Sigmoid colon (tissue), 4 donors: ENCODE measurements around the gene GFER.

Experiments
- EP300 ChIP-seq, 4 donors: sonication (generic); formaldehyde crosslinking; IDR thresholded peaks; one replicate each; pipeline ENCODE4 v1.6.1; 2017; ENCODE audit warnings: antibody characterized with exemption in 4 of 4
- POLR2A ChIP-seq, 2 donors: fragments of 450-650 bp; IDR thresholded peaks; one replicate each; pipeline ENCODE4 v1.6.1; 2016; ENCODE audit warnings: antibody characterized with exemption in 2 of 2, mild to moderate bottlenecking in 2 of 2, moderate library complexity in 2 of 2
- POLR2AphosphoS5 ChIP-seq, 4 donors: sonication (generic); formaldehyde crosslinking; IDR thresholded peaks; one replicate each; pipeline ENCODE4 v1.6.1; 2017; ENCODE audit warnings: antibody characterized with exemption in 4 of 4
- TF ChIP-seq, protein P1 (sequence below), 4 experiments: fragments of 450-650 bp in 3 of 4; fragments of 200-600 bp in 1 of 4; IDR thresholded peaks; one replicate each; pipeline ENCODE4 v1.5.1; 2016 to 2019; ENCODE audit warnings: antibody characterized with exemption in 4 of 4, mild to moderate bottlenecking in 3 of 4, moderate library complexity in 2 of 4

GRCh38 chr16:2029350-2029749 lies 45.4 kb downstream of the GFER start:
- TF ChIP-seq, protein P1, sequence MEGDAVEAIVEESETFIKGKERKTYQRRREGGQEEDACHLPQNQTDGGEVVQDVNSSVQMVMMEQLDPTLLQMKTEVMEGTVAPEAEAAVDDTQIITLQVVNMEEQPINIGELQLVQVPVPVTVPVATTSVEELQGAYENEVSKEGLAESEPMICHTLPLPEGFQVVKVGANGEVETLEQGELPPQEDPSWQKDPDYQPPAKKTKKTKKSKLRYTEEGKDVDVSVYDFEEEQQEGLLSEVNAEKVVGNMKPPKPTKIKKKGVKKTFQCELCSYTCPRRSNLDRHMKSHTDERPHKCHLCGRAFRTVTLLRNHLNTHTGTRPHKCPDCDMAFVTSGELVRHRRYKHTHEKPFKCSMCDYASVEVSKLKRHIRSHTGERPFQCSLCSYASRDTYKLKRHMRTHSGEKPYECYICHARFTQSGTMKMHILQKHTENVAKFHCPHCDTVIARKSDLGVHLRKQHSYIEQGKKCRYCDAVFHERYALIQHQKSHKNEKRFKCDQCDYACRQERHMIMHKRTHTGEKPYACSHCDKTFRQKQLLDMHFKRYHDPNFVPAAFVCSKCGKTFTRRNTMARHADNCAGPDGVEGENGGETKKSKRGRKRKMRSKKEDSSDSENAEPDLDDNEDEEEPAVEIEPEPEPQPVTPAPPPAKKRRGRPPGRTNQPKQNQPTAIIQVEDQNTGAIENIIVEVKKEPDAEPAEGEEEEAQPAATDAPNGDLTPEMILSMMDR (IDR thresholded peaks at IDR 0.05): no peak
- TF ChIP-seq POLR2A (IDR thresholded peaks at IDR 0.05): no peak
- no peak for TF ChIP-seq POLR2AphosphoS5 (IDR thresholded peaks at IDR 0.05)
- no peak for TF ChIP-seq EP300 (IDR thresholded peaks at IDR 0.05)
